Liver (tissue), 9 donors: ENCODE data around the gene ITPK1. TPM values are rescaled to one million over a fixed set of nuclear protein-coding genes. Genes with fewer than 3 reads are reported as not detected.

Source experiments
- DNase-seq: peaks from one replicate; pipeline ENCODE4 v3.0.0-alpha.2; 2017; ENCODE audit warnings: low spot score
- H3K27ac ChIP-seq, 2 donors: one replicate each; pipeline ENCODE4 v1.7.0; 2013; ENCODE audit warnings: inconsistent platforms in 2 of 2, low read length in 2 of 2, control low read depth in 1 of 2, low read depth in 1 of 2, mild to moderate bottlenecking in 1 of 2
- H3K27me3 ChIP-seq, 4 donors: one replicate each; pipeline versions ENCODE4 v1.6.1 to v1.7.0; 2013; ENCODE audit warnings: low read length in 3 of 4, inconsistent platforms in 1 of 4, mild to moderate bottlenecking in 1 of 4, moderate library complexity in 1 of 4; ENCODE audit not compliant: control insufficient read depth in 4 of 4, insufficient read depth in 4 of 4
- H3K36me3 ChIP-seq, 4 donors: one replicate each; pipeline versions ENCODE4 v1.6.1 to v1.7.0; 2013; ENCODE audit warnings: low read length in 3 of 4, mild to moderate bottlenecking in 3 of 4, low read depth in 1 of 4, moderate library complexity in 1 of 4; ENCODE audit not compliant: control insufficient read depth in 4 of 4, insufficient read depth in 3 of 4
- H3K4me1 ChIP-seq, 4 donors: one replicate each; pipeline versions ENCODE4 v1.6.1 to v1.7.0; 2013; ENCODE audit warnings: low read length in 3 of 4, mild to moderate bottlenecking in 3 of 4, moderate library complexity in 1 of 4; ENCODE audit not compliant: control insufficient read depth in 4 of 4, insufficient read depth in 4 of 4
- H3K4me3 ChIP-seq, 3 donors: one replicate each; pipeline versions ENCODE4 v1.6.1 to v1.7.0; 2013; ENCODE audit warnings: low read length in 3 of 3, control low read depth in 1 of 3, low read depth in 1 of 3, mild to moderate bottlenecking in 1 of 3
- H3K9ac ChIP-seq, 2 donors: one replicate each; pipeline ENCODE4 v1.7.0; 2013; ENCODE audit warnings: low read length in 2 of 2, mild to moderate bottlenecking in 2 of 2, moderate library complexity in 2 of 2, control low read depth in 1 of 2, low read depth in 1 of 2
- H3K9me3 ChIP-seq, 4 donors: one replicate each; pipeline versions ENCODE4 v1.6.1 to v1.7.0; 2013; ENCODE audit warnings: low read length in 3 of 4; ENCODE audit not compliant: control insufficient read depth in 4 of 4
- ATF3 ChIP-seq: IDR thresholded peaks from 2 replicates; pipeline ENCODE4 v1.6.1; 2016; ENCODE audit warnings: antibody characterized with exemption
- EGR1 ChIP-seq, 2 donors: IDR thresholded peaks; 2 replicates each; pipeline ENCODE4 v1.6.1; 2016 to 2018; ENCODE audit warnings: antibody characterized with exemption in 2 of 2, low read depth in 2 of 2
- FOXA1 ChIP-seq: IDR thresholded peaks from 2 replicates; pipeline ENCODE4 v1.6.1; 2016; ENCODE audit warnings: antibody characterized with exemption
- FOXA2 ChIP-seq: IDR thresholded peaks from 2 replicates; pipeline ENCODE4 v1.6.1; 2016; ENCODE audit warnings: antibody characterized with exemption
- HNF4A ChIP-seq, 2 donors: conservative IDR thresholded peaks; 2 replicates each; pipeline ENCODE4 v1.6.1; 2016; ENCODE audit warnings: antibody characterized with exemption in 2 of 2, mild to moderate bottlenecking in 2 of 2
- HNF4G ChIP-seq: IDR thresholded peaks from 2 replicates; pipeline ENCODE4 v1.6.1; 2016; ENCODE audit warnings: antibody characterized with exemption
- JUND ChIP-seq, 2 donors: IDR thresholded peaks; 2 replicates each; pipeline ENCODE4 v1.6.1; 2016; ENCODE audit warnings: antibody characterized with exemption in 2 of 2
- NR2F2 ChIP-seq: IDR thresholded peaks from 2 replicates; pipeline ENCODE4 v1.6.1; 2016; ENCODE audit warnings: antibody characterized with exemption
- RAD21 ChIP-seq, 2 donors: IDR thresholded peaks; 2 replicates each; pipeline ENCODE4 v1.6.1; 2016; ENCODE audit warnings: antibody characterized with exemption in 2 of 2, mild to moderate bottlenecking in 2 of 2
- REST ChIP-seq: IDR thresholded peaks from 2 replicates; pipeline ENCODE4 v1.6.1; 2016; ENCODE audit warnings: antibody characterized with exemption, mild to moderate bottlenecking
- RXRA ChIP-seq, 2 donors: IDR thresholded peaks; 2 replicates each; pipeline ENCODE4 v1.6.1; 2017 to 2018; ENCODE audit warnings: antibody characterized with exemption in 2 of 2, mild to moderate bottlenecking in 1 of 2
- TAF1 ChIP-seq: conservative IDR thresholded peaks from 2 replicates; pipeline ENCODE4 v1.6.1; 2016; ENCODE audit warnings: antibody characterized with exemption, mild to moderate bottlenecking
- ZBTB33 ChIP-seq: IDR thresholded peaks from 2 replicates; pipeline ENCODE4 v1.6.1; 2016; ENCODE audit warnings: antibody characterized with exemption
- WGBS: extraction: QIAGEN DNeasy Blood & Tissue Kit; methylation state at CpG from one replicate; pipeline ENCODE4 v1.1.7; 2013; 5-methylcytosine and 5-hydroxymethylcytosine counted together
- polyA plus RNA-seq, 2 donors: library from polyadenylated mRNA; stranded (reverse) in 1 of 2; unstranded in 1 of 2; fragments of 200-250 nt in 1 of 2; fragments of >200 nt in 1 of 2; fragmentation: Nextera tagmentation in 1 of 2; extraction: Ambion mirVana in 1 of 2; gene quantifications; one replicate each; pipeline versions ENCODE4 v1.2.1 to v1.2.3, GENCODE V29; 2013 to 2015
- total RNA-seq, 2 donors: library from RNA; depleted of rRNA; stranded (reverse); fragments of >200 nt; gene quantifications; one replicate each; pipeline ENCODE4 v1.2.3, GENCODE V29; 2014
- donor health status: healthy.
- donor health status: healthy.
- donor health status: healthy.
- donor health status: healthy.
- donor health status: healthy.

ITPK1 gene
- total and polyA plus RNA-seq, 4 donors, result 9.0 to 41.2 (median 20.4) TPM

DNA sequence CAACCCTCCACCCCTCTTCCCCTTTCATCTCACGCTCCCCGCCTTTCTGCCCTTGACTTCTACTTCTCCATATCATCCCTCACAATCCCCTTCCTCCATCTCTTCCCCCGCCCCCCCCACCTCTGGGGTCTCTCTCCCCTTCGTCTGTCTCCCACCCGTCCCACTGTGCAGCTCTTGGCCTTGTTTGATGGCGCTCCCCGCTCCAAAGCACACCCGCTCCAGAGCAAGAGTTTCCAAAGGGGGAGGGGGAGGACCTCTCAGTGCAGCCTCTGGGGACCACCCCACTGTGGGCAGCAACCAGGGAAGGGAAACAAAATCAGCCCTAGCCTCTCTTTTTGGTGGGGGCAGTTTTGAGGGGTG is 192.0 kb downstream of the ITPK1 start:
- Histone ChIP-seq H3K4me1 (peaks cover 0 to 4% (median 0%) of the 10 kb centered on the region in 4 donors), H3K4me3 (no peak overlapping the region), H3K27me3 (peaks cover 0 to 11% (median under 1%) of the 10 kb centered on the region in 4 donors), H3K9me3 (no peaks in the 10 kb centered on the region), H3K9ac (no peak overlapping the region), H3K27ac (no peak overlapping the region), H3K36me3 (no peaks in the 10 kb centered on the region)
- WGBS, result 45% methylated on average over 8 of the region's 8 CpGs
- TF ChIP-seq EGR1 (IDR thresholded peaks at IDR 0.05; ENCODE audit: low read depth in 2 of 2) (no peak), RXRA (IDR thresholded peaks at IDR 0.05) (no peak), JUND (IDR thresholded peaks at IDR 0.05) (no peak), TAF1 (no peak), NR2F2 (no peak), HNF4G (no peak), HNF4A (conservative IDR thresholded peaks at IDR 0.05) (no peak), ZBTB33 (no peak), RAD21 (IDR thresholded peaks at IDR 0.05) (no peak), FOXA1 (no peak)
- no peak for DNase-seq

DNA sequence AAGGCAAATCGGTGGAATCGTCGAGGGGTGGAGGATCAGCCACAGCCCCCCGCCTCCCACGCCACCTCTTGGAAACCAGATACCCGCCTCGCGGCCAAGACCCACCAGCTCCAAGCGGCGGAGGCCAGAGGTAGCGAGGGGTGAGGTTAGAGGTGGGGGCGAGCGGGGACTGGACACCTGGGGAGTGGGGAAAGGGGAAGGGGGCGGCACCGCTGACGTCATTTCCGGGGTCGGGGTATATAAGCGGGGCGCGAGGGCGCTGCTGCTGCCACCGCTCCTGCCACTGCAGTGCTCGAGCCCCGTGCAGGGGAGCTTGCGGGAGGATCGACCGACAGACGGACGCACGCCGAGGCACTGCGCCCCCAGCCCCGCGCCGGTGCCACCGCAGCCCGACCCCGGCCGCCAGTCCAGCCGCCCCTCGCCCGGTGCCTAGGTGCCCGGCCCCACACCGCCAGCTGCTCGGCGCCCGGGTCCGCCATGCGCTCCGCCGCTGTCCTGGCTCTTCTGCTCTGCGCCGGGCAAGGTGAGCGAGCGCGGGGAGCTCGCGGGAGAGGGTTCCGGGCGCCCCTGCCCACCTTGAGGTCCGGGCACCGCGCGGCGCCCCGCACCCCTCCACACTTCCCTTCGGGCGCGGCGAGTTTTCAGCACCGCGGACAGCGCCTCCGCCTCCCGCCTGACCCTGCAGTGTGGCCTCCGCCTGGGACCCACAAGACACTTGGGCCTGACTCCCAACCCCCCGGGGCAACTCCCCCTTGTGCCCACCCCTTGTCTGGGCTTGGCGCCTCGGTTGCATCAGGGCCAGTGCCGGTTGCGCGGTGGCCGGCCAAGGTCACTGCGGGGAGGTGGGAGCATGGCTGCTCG is 192.6 kb downstream of the ITPK1 start, which contains the start of gene CHGA:
CHGA (plus strand) TSS at position 268 of the 861 bp plus-strand sequence; CDS start at position 478, 210 bp downstream.
- Histone ChIP-seq H3K27me3 (peaks cover 0 to 11% (median under 1%) of the 10 kb centered on the region in 4 donors), H3K9ac (no peak within 1 kb of the TSS), H3K27ac (no peak within 1 kb of the TSS), H3K4me3 (no peak within 1 kb of the TSS), H3K4me1 (peaks cover 0 to 4% (median 0%) of the 10 kb centered on the region in 4 donors), H3K9me3 (no peaks in the 10 kb centered on the region), H3K36me3 (no peaks in the 10 kb centered on the region)
- WGBS, result 11% methylated on average over 86 of the region's 86 CpGs
- TF ChIP-seq REST, result peak; percentile 99
- no peak for TF ChIP-seq ATF3
- peak in 1 of 2 donors; percentile 4 for TF ChIP-seq RAD21 (IDR thresholded peaks at IDR 0.05)
- no peak for TF ChIP-seq FOXA2
- TF ChIP-seq HNF4A (conservative IDR thresholded peaks at IDR 0.05), result no peak
- peak; percentile 73 for DNase-seq
